Astrocyte (in vitro differentiated cells and primary cell): ENCODE results near the gene CELF6.

Experiments used
- EZH2 ChIP-seq: IDR thresholded peaks from 2 replicates; pipeline ENCODE4 v1.6.1; 2012; ENCODE audit warnings: mild to moderate bottlenecking, low read length, inconsistent platforms; ENCODE audit not compliant: insufficient read depth
- TF ChIP-seq, protein P1 (sequence below): IDR thresholded peaks from 2 replicates; pipeline ENCODE4 v1.5.1; 2011; ENCODE audit warnings: low read depth, mild to moderate bottlenecking, inconsistent platforms, low read length, moderate library complexity; ENCODE audit not compliant: insufficient read depth

DNA sequence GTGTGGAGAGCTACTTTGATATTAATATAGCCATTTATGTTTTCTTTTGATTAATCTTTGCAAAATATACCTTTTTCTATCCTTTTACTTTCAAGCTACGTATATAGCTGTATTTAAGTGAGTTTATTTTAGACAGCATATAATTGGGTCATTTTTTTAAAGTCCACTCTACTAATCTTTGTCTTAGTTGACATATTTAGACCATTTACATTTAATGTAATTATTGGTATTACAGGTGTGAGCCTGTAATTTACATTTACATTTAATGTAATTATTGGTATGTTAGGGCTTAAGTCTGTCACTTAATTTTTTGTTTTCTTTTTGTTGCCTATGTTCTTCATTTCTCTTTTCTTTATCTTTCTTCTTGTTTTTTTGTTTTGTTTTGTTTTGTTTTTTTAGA is 3.8 kb upstream of the CELF6 start:
- TF ChIP-seq, protein P1, sequence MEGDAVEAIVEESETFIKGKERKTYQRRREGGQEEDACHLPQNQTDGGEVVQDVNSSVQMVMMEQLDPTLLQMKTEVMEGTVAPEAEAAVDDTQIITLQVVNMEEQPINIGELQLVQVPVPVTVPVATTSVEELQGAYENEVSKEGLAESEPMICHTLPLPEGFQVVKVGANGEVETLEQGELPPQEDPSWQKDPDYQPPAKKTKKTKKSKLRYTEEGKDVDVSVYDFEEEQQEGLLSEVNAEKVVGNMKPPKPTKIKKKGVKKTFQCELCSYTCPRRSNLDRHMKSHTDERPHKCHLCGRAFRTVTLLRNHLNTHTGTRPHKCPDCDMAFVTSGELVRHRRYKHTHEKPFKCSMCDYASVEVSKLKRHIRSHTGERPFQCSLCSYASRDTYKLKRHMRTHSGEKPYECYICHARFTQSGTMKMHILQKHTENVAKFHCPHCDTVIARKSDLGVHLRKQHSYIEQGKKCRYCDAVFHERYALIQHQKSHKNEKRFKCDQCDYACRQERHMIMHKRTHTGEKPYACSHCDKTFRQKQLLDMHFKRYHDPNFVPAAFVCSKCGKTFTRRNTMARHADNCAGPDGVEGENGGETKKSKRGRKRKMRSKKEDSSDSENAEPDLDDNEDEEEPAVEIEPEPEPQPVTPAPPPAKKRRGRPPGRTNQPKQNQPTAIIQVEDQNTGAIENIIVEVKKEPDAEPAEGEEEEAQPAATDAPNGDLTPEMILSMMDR = no peak
- TF ChIP-seq EZH2 = no peak
